Stimulated activated CD4-positive, alpha-beta T cell treated with anti-CD3 and anti-CD28 coated beads, Interleukin-15, amount 100 ng/mL, for 24 hours (primary cell): ENCODE results near the gene NDUFV2.
A peak's percentile ranks its signal among the peaks of the same experiment; 100 is the strongest.
"Not testable (repeated sequence)": the region's sequence is repeated elsewhere in the genome, so short reads cannot be mapped to it uniquely, and the experiment has no call there.

ENCODE experiments used
- DNase-seq: peaks from one replicate; pipeline ENCODE4 v3.0.0-alpha.2; 2020

NDUFV2 gene

DNA sequence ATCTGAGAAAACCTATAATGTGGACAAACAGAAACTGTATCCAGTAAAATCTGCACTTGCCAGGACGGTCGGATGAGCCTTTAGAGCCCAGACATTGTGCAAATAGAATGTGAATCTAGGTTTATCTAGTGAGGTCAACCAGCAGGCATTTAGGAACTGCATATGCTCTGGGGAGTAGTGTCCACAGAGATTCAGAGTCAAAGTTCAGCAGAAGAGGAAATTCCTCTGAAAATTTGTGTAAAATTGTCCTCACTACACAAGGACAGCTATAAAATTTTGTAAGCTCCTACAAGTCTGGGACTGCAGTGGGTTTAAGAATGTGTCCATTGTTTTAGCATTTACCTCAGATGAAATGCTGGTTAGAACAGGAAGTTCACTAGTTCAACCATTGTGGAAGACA is 9.8 kb upstream of the NDUFV2 start:
- DNase-seq, result no peak

DNA sequence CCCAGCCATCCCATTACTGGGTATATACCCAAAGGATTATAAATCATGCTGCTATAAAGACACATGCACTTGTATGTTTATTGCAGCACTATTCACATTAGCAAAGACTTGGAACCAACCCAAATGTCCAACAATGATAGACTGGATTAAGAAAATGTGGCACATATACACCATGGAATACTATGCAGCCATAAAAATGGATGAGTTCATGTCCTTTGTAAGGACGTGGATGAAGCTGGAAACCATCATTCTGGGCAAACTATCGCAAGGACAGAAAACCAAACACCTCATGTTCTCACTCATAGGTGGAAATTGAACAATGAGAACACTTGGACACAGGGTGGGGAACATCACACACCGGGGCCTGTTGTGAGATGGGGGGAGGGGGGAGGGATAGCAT is 9.4 kb upstream of the NDUFV2 start:
- not testable (repeated sequence) for DNase-seq

DNA sequence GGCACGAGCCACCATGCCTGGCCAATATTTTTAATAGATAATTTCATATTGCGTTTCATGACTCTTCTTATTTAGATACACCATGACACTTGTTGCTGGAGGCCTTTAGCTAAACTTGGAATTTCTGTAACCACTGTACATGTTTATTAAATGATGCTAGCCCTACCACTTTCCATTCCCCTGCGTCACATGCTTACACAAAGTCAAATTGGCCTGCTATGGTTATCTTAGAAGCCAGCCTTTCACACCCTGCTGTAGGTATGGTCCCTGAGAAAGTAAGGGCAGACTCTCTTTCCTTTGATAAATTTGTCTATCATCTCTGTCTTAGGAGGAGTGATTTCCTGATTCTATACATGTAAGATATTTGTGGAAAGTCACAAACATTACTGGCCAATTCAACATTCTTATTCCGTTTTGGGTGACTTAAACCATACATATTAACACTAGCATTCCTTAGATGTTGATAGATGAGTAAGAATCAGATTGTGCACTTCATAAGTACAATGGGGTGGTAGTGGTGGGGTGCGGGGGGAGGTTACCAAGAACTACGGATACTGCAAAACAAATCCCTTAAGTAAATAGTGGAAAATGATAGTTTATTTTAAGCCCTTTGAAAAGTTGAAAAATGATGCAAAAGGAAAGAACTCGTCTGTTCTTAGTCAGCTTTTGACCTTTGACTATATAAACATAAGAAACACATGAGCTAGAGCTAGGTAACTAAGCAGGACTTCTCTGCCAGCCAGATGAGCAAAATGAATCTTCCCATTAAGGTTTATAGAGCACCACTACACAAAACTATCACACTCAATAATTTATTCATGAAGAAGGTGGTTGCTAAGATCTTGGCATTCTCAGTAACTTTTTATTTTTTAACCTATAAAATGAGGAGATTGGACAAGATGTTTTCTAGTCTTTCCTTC is 7.9 kb upstream of the NDUFV2 start:
- peak; percentile 74 for DNase-seq

DNA sequence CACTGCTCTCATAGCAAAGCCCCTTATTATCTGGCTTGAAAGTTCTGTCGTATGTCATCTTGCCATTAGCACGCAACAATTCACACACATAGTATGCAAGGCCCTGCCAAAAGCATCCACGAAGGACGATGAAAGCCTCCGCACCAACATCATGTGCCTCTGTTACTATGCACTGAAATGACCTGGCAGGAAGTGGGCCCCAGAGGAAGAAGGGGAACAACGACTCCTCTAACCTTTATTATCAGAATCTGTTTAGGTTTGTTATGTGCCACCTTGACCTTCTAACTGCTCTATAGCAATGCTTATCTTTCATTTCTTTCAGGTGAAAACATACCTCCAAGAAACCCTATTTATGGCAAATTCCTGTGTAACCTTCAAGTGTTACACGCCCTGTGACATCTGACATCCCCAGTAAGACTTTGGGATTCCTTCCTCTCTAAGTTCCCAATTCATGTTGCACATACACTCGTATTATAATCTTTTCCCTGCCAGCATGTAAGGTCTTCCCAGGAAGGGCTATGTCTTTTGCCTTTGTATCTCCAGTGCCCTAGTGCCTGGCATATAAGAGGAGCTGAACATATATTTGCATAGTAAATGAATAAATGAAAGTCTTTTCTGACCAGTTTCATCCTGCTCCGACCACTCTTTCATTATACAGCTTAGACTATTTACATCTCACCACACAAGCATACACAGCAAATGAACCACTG is 7.0 kb upstream of the NDUFV2 start:
- peak; percentile 68 for DNase-seq

DNA sequence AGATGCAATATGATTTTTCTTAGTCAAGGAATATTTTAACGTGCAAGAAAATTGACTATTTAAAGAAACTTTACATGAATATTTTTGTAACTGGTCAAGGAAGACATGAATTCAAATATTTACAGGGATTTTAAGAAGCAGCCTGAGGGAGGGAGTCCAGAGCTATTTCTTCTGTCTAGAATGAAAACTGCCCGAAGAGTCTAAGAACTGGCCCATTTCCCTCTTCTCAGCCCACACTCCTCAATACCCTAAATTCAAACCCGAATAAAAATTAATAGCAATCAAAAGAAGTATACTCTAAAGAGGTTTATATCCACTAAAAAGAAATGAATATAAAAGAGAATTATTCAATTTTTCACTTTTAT is 6.5 kb upstream of the NDUFV2 start:
- DNase-seq, result no peak

DNA sequence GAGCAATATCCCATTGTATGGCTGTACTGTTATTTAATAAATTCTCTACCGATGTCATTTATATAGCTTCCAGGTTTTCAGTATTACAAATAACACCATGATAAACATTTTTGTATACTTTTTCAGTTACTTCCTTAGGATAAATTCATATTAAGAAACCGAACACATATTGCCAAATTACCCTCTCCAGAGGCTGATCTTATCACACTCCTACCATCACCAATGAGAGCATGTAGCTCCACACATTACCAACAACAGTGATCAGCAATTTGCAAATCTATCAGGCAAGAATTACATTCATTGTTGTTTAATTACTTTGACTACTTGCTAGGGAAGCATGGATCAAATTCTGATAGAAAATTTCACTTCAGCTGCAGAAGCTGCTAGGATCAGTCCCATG is 5.8 kb upstream of the NDUFV2 start:
- DNase-seq, result no peak

DNA sequence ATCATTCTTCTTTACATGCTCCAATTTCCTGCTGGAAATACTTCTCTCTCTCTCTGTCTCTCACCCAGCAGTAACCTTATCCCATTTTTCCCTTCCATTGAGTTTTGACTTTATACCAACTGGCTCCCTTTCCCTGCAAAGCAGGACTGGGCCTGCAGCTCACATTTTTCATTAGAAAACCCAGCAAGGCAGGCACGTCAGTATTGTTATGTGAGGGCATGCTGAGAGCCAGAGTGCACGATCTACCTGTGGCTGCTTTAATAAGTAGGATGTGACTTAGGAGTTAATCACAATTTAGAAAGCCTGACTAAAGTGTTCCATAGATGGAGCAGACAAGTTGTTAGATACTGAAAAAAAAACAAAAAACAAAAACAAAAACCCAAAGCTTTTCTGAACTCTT is 5.2 kb upstream of the NDUFV2 start:
- DNase-seq, result no peak

DNA sequence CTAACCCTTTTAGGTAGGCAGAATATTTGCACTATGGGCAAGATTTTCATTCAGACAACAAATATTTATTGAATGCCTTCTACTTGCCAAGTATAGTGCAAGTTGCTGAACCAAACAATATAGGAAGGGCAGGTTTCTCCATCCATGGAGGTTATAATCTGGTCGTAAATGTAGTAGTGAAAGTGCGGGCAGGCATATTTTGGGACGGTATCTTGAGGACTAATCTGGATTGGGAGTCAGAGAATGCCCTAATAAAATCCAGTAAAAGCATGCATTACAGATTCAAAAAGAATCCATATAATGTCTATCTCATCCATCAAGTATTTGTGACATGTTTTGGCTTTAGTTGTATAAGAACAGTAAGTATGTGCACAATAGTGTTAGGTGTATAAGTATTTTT is 1.7 kb upstream of the NDUFV2 start:
- no peak for DNase-seq

DNA sequence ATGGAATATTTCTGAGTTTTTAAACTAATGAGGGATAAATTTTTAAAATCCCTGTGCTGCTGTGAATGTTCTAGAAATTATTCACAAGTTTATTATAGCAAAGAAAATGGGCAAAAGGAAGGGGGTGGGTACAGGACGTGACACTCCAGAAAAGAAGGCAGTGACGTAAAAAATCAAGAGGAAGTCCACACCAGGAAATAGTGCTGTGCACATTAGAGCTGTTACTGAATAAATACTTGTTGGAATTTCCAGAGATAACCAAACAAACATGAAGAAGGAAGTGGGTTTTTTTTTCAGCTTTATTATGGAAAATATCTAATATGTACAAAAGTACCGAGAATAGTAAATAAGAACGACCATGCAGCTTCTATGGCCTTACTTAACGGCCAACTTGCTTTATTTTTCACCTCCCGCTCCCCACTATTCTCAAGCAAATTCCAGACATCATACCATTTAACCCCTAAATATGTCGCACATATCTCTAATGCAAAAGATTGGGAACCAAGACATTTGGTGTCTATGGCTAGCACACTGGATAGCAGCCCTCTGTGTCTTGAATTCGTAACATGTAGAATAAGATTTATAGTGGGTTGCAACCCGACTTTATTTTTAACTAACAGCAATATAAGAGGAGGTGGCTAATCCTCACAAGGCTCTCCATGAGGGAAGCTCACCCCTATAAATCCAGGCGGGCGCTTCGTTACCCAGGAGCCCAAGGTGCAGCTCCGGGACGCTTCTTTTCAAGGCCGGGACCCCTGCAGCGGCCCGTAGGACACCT is 580 bp upstream of the NDUFV2 start:
- no peak for DNase-seq

DNA sequence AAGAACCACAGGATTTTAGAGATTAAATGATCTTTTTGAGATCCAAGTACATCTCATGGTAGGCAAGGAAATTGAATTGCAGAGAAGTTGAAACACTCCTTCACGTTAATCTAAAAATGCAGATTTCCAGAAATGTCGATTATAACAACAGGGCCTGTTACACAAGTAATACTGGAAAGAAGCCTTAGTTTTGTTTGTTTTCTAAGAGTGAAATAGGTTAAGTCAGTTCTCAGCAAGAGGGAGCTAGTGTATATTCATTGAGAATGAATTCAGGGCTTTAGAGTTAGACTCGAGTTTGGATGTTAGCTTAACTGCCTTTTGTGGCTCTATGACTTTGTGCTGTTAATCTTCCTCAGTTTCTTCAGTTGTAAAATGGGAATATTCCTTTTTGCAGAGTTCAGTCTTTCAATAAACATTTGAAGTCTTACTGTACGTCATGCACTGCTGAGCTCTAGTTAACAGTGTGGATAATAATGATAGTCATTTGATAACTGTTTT is 926 bp downstream of the NDUFV2 start:
- DNase-seq, result no peak

DNA sequence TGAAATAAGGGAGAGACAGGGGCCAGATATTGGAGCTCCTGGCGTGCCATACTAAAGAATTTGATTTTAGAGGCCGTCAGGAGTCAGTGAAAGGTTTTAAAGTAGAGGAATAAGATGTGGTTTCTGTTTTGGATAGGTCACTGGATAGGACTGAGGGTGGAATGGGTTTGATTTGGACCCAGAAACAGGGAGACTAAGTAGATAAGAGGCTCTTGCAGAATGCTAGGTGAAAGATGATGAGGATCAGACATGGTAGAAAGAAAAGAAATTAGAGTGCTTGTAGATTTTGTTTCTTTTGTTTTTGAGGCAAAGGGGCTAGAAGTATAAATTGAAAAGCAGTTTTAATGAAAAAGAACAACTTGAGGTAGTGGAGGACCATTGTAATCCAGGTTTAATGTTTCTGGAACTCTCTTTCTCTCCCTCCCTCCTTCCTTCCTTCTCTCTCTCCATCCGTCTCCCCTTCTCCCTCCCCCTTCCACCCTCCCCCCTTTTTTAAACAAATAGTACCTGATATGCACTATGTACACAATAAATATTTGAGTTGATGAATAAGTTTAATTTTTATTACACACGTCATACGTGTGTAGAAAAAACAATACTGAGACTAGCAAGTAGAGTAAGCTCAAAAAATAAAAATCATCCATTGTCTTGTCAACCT is 1.9 kb downstream of the NDUFV2 start:
- no peak for DNase-seq

DNA sequence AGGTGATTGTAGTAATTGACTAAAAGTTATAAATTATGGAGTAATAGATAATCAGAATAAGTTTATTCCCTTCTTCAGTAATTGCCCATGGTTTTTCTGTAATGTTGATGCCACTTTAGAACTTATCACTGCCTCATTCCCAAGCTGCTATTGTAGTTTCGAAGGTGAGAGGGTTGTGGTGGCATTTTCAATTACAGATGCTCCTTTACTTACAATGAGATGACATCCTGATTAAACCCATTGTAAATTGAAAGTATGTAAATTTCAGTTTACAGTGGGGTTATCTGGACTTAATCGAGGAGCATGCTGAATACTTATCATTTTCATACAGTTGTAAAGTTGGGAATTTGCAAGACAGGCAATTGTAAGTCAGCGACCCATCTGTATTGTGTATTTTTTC is 2.9 kb downstream of the NDUFV2 start:
- no peak for DNase-seq

DNA sequence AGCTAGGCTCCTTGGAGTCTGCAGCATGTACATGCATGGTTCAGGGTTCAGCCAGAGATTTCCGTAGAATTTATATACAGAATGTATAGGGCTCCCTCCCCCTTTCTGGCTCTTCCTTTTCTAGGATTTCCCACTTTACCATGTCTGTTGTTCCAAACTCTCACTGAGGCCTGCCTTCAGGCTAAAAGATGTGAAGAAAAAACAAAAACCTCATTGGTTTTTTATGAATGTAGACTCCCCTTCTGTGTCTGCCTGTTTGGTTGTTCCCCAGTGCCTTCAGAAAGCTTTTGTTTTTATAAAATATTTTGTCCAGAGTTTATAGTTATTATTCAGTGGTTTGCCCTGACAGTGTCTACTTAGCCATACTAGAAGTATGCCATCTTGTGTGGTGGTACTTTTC is 3.6 kb downstream of the NDUFV2 start:
- no peak for DNase-seq

DNA sequence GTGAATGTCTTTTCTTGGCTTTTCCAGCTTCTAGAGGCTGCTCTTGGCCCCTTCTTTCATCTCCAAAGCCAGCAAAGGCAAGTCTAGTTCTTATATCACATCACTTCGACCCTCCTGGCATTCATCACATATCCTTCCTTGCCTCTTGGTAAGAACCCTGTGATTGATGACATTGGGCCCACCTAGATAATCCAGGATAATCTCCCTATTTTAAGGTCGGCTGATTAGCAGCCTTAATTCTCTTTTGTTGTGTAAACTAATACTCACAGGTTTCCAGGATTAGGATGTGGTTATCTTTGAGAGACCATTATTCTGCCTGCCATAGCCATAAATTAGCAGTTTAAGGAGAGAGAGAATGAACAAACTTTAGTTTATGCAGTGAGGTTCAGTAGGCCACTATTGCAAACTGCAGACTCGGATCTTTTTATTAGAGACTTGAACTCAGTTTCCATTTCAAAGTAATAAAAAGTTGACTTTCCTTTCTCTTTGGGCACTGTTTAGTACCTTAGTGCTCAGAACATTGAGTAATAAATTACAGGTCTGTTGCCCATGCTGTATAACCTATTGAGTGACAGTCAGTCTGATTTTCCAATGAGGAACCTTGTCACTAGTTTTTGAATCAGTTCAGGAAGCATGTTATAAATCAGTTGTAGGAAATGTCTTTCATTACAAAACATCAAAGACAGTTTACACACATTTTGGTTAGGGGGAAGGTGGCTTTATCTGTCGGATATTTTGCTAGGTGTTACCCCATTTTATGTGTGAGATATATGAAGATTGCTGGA is 4.5 kb downstream of the NDUFV2 start:
- DNase-seq, result no peak

DNA sequence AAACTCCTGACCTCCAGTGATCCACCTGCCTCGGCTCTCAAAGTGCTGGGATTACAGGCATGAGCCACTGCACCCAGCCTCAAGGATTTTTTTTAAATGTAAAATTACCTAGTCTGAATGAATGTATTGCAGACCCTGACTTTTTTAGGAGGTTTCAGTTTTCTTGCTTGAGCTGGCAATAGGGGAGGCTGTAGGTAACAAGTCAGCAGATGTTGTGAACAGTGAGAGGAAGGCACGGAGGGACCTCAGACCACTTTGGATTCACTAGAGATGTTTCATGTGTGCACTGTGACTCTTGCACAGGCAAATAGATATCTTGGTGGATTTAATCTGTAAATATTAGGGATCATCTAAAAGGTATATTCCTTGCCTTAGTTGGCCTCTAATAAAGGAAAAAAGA is 6.4 kb downstream of the NDUFV2 start:
- no peak for DNase-seq

DNA sequence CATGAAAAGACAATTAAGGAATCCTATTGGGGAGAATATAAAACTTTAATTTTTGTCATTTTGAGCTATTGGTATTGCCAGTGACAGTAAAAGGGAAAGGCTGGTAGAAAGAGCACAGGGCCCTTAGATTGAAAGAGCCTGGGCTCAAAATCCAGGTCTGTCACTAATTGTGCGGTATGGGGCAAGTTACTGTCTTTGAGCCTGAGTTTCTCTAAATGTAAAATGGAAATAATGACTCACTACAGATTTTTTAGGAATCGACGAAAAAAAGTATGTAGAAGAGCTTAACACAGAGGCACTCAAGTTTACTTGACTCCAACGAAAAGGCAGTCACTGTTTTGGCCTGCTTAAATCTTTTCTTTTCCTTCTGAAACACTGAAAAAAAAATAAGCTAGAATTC is 7.0 kb downstream of the NDUFV2 start:
- DNase-seq, result no peak

DNA sequence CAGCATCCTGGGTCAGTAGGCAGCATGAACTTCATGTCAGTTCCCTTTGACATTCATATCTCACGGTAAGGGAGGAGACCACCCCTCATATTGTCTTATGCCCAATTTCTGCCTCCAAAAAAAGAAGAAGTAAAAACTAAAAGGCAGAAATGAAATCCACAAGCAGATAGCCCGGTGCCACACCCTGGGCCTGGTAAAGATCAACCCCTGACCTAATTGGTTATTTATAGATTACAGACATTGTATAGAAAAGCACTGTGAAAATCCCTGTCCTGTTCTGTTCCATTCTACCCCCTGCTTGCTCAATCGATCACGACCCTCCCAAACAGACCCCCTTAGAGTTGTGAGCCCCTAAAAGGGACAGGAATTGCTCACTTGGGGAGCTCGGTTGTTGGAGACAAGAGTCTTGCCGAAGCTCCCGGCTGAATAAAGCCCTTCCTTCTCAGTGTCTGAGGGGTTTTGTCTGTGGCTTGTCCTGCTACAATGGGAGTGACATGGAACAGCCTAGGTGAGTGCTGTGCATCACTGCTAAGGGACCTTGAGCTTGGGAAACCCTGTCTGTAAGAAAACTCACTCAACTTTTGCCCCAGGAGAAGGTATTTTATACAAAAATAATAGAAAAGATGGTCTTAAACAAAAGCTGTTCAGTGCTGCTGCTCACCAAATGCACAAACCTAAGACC is 11.1 kb downstream of the NDUFV2 start:
- no peak for DNase-seq

DNA sequence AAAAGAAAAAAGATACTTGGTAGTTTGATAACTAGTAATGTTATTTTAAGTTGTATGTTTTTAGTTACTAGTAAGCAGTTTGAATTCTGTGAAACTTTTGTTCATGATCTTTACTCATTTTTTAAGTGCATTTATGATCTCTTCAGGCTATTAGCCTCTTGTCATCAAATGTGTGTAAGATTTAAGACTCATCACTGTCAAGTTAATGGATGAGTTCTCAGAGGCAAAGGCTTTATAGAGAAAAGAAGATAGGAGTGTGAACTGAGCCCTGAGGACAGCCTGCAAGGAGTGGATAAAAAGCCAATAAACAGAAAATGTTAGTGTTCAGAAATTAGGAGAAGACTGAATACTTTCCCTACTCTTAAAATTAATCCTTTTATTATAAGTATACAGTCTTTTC is 13.5 kb downstream of the NDUFV2 start:
- DNase-seq, result no peak

DNA sequence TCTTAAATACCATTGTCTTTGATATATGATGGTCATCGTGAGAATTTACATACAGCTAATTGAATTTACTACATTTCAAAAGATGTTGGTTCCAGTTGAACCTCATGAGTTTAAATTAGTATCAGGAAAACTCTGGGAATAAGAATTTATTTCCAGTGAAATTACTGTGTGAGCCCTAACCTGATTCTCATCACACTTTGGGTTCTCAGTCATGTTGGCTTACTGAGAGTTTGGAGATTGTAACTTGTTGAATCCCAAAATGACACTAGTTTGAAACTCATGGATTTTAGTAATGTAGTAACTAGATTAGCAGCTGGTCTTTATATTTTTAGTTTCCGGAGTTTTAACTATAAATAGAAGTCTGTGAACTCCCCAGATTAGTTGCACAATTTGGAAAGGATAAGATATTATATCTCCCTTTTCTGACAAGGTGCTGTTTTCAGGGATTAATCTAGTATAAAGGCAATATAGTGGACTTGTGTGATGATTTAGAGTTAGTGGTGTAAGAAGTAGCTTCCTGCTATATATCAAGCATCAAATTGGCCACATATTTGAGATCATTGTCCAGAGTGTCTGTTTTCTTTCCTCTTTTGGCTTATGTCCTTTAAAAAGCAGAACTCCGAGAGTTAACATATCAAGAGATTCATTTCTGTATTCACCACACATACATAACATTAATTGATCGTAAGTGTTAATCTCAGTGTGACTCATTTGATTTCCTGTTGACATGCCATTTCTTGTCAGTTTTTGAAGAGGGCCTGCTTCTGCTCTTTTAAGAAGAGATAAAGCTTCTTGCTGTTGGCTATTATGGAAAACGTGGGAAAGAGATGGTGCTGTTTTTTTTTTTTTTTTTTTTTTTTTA is 15.7 kb downstream of the NDUFV2 start:
- no peak for DNase-seq

DNA sequence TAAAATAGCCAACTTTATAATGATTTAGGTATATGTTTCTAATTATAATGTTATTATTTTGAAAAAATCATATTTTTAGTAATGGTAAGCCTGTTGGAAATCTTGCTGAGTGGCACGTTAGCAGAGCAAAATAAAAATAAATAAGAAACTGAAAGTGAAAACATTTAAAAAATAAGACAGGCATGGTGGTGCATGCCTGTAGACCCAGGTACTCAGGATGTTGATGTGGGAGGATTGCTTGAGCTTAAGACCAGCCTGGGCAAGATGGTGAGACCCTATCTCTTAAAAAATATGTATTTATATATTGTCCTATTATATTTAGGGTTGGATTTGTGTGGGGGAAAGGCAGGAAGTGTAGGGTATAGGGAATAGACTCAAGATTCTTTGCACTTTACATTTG is 18.3 kb downstream of the NDUFV2 start:
- no peak for DNase-seq

DNA sequence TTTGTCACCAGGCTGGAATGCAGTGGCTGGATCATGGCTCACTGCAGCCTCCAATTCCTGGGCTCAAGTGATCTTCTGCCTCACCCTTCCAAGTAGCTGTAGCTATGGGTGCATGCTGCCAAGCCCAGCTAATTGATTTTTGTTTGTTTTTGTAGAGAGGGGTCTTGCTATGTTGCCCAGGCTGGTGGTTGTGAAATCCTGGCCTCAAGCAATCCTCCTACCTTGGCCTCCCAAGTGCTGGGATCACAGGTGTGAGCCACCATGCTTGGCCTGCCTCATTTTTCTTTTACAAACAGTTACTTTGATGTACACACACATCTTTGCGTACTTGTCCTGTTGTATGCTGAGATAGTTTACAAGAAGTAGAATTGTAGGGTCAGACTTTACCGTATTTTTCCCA is 21.0 kb downstream of the NDUFV2 start:
- DNase-seq, result no peak
